ENCODE measurements around the gene SLC4A4. TPM values are rescaled to one million over a fixed set of nuclear protein-coding genes. Genes with fewer than 3 reads are reported as not detected.

Gene SLC4A4
- total RNA-seq, 2 donors from 2014 or later = 3.1 to 6.3 TPM

- no peaks in the 10 kb centered on the region for H3K36me3 Mint-ChIP-seq
- peaks cover 0 to 3% of the 10 kb centered on the region in 2 donors for H3K4me1 Mint-ChIP-seq (ENCODE audit: low read depth in 2 of 2)
- H3K27ac Mint-ChIP-seq = no peak overlapping the region
- ATAC-seq (no peak), DNase-seq (ENCODE audit: low spot score) (no peak)
- H3K27me3 Mint-ChIP-seq = no peaks in the 10 kb centered on the region
- H3K9me3 Mint-ChIP-seq = no peaks in the 10 kb centered on the region
- no peak overlapping the region for H3K4me3 Mint-ChIP-seq
Measured at GRCh38 chr4:71369536-71369935, 30.7 kb downstream of the SLC4A4 start.

GRCh38 chr4:71375494-71375893, 36.7 kb downstream of the SLC4A4 start:
- ATAC-seq (no peak), DNase-seq (ENCODE audit: low spot score) (no peak)
- Mint-ChIP-seq H3K36me3 (no peaks in the 10 kb centered on the region), H3K27ac (no peak overlapping the region), H3K27me3 (no peaks in the 10 kb centered on the region), H3K9me3 (no peaks in the 10 kb centered on the region), H3K4me1 (ENCODE audit: low read depth in 2 of 2) (no peaks in the 10 kb centered on the region), H3K4me3 (no peak overlapping the region)

GRCh38 chr4:71377561-71377960, 38.7 kb downstream of the SLC4A4 start:
- Mint-ChIP-seq H3K27ac (no peak overlapping the region), H3K9me3 (no peaks in the 10 kb centered on the region), H3K27me3 (no peaks in the 10 kb centered on the region), H3K4me1 (ENCODE audit: low read depth in 2 of 2) (no peaks in the 10 kb centered on the region), H3K36me3 (no peaks in the 10 kb centered on the region), H3K4me3 (no peak overlapping the region)
- ATAC-seq = no peak
- no peak for DNase-seq (ENCODE audit: low spot score)

DNA sequence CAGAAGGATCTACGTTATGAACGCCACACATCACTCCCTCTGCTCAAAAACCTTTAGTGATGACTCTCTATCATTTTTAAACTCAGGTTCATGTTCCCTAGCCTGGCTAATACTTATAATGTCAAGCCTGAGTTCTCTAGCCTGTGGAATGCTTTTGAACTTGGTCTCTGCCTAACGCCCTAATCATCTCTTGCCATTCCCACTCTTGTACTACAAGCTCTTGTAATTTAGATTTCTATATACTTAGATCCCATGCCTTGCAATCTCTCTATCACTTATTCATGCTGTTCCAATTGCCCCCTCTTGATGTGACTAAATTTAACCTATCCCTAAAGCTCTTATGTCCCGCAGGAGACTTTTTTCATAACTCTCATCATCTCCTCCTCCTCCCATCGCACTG, 40.3 kb downstream of the SLC4A4 start:
- H3K4me1 Mint-ChIP-seq (ENCODE audit: low read depth in 2 of 2) = no peaks in the 10 kb centered on the region
- no peak for ATAC-seq
- no peaks in the 10 kb centered on the region for H3K9me3 Mint-ChIP-seq
- no peak overlapping the region for H3K4me3 Mint-ChIP-seq
- H3K27me3 Mint-ChIP-seq = no peaks in the 10 kb centered on the region
- no peak overlapping the region for H3K27ac Mint-ChIP-seq
- H3K36me3 Mint-ChIP-seq = no peaks in the 10 kb centered on the region
- DNase-seq (ENCODE audit: low spot score) = no peak

DNA sequence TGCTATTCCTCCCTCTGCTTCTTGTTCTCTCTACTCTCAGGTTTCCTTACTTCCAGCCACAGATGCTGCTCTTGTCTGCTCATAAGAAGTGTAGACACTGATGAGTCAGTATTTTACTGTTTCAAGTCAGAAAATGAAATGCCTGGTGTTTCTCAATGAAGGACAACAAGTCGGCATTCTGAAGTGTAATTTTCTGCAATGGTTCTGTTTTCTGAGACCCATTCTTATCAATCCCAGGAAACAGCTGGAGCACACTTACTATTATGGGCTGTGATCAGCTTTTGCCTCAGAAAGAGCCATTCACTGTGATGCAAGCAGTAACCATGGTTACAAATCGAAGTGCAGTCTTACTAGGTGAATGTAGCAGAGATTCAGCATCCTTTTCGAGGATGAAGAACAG, 42.0 kb downstream of the SLC4A4 start:
- H3K27me3 Mint-ChIP-seq = no peaks in the 10 kb centered on the region
- no peaks in the 10 kb centered on the region for H3K36me3 Mint-ChIP-seq
- H3K4me1 Mint-ChIP-seq (ENCODE audit: low read depth in 2 of 2) = no peaks in the 10 kb centered on the region

DNA sequence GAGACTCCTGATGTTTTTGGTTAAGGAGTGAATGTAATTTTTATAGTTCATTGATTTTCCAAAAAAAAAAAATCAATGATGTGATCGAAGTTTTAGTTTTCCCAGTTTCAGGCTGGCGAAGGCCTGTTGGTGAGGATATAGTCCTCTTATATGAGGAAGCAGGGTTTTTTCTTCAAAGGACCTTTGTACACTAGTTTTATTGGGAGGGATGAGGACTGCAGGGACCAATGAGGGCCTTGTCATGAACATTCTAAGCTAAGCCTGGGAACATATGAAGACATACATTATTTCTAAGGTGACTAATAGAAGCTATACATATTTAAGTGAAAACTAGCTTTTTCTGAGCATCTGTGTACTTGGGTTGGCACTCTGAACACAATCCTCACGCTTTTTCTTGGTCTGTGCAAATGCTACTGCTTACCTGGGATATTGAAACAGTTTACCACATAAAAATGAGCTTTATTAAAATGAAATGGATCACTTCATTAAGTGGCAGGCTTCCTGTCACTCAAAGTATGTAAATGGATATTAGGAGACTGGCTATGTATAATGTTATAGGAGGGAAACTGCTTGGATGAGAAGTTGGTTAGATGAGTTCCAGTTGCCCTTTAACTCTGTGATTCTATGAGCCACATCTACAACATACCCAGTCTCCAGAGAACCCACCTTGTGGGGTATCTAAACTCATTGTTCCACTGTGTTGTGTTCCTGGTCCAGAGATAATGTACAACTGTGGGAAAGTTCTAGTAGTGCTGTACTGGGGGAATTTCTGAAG, 43.5 kb downstream of the SLC4A4 start:
- no peak overlapping the region for H3K27ac Mint-ChIP-seq
- no peak overlapping the region for H3K4me3 Mint-ChIP-seq
- no peaks in the 10 kb centered on the region for H3K4me1 Mint-ChIP-seq (ENCODE audit: low read depth in 2 of 2)
- DNase-seq (ENCODE audit: low spot score) = no peak
- H3K27me3 Mint-ChIP-seq = no peaks in the 10 kb centered on the region
- no peaks in the 10 kb centered on the region for H3K9me3 Mint-ChIP-seq
- no peak for ATAC-seq
- no peaks in the 10 kb centered on the region for H3K36me3 Mint-ChIP-seq

More for the DNA sequence above, 42.0 kb downstream of the SLC4A4 start:
- Mint-ChIP-seq H3K9me3 (no peaks in the 10 kb centered on the region), H3K4me3 (no peak overlapping the region), H3K27ac (no peak overlapping the region)
- ATAC-seq = no peak
- DNase-seq (ENCODE audit: low spot score) = no peak

- no peaks in the 10 kb centered on the region for H3K27me3 Mint-ChIP-seq
- H3K36me3 Mint-ChIP-seq = no peaks in the 10 kb centered on the region
- H3K27ac Mint-ChIP-seq = no peak overlapping the region
Measured at GRCh38 chr4:71382900-71383560, 44.2 kb downstream of the SLC4A4 start.

DNA sequence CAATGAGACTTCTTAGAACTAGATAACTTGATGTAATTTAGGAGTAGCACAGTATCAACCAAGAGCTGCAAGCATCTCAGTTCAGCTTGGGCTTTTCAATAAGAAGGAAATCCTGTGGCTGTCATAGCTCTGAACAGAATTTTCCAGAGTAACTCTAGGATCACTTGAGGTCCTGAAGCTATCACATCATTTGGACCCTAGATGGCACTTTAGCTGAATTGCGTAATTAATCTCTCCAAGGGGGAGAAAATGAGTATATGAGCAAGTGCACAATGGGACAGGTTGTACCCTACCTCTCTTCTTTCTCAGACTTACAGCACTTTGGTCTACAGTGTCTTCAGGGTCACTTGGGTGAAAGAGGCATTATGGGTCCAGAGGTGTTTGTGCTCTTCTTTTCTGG, 45.2 kb downstream of the SLC4A4 start:
- Mint-ChIP-seq H3K9me3 (no peaks in the 10 kb centered on the region), H3K27me3 (no peaks in the 10 kb centered on the region), H3K4me3 (no peak overlapping the region), H3K36me3 (no peaks in the 10 kb centered on the region), H3K27ac (no peak overlapping the region), H3K4me1 (ENCODE audit: low read depth in 2 of 2) (no peaks in the 10 kb centered on the region)
- ATAC-seq (no peak), DNase-seq (ENCODE audit: low spot score) (no peak)

More at GRCh38 chr4:71382900-71383560, 44.2 kb downstream of the SLC4A4 start:
- no peaks in the 10 kb centered on the region for H3K9me3 Mint-ChIP-seq
- H3K4me1 Mint-ChIP-seq (ENCODE audit: low read depth in 2 of 2) = no peaks in the 10 kb centered on the region
- no peak overlapping the region for H3K4me3 Mint-ChIP-seq
- DNase-seq (ENCODE audit: low spot score) (no peak), ATAC-seq (no peak)

DNA sequence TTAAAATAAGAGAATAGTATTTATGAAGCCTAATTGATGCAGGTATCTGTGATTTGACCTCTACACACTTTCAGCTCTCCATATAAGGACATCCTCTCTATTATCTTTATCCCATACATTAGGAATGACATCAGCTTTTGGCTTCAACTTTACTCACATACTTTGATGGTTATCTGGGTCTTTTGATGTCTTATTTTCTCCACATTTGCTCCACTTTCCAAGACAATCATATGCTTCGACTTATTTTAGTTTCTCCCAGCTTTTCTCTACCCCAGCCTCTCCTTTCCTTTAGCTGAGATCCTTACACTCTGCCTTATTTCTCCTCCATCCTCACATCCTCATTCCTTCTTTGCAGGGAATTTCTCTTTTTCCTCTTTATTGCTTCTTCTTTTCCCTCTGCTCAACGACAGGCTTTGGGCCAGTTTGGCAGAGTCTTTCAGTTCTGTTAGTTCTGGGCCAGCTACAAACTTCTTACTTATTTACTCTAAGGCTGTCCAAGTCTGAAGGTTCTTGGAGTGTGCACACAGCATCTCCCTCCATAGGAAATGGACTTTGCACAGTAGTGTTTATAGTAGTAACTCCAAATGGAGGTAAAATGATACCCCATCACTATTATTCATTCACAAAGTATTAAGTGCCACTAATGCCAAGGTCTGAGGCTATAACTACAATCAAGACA, 50.5 kb downstream of the SLC4A4 start:
- DNase-seq (ENCODE audit: low spot score) (no peak), ATAC-seq (no peak)
- no peaks in the 10 kb centered on the region for H3K27me3 Mint-ChIP-seq
- H3K36me3 Mint-ChIP-seq = no peaks in the 10 kb centered on the region
- H3K27ac Mint-ChIP-seq = no peak overlapping the region
- no peak overlapping the region for H3K4me3 Mint-ChIP-seq
- peaks cover 0 to 3% of the 10 kb centered on the region in 2 donors for H3K4me1 Mint-ChIP-seq (ENCODE audit: low read depth in 2 of 2)
- no peaks in the 10 kb centered on the region for H3K9me3 Mint-ChIP-seq

GRCh38 chr4:71392109-71392508, 53.3 kb downstream of the SLC4A4 start:
- no peak for ATAC-seq
- Mint-ChIP-seq H3K36me3 (no peaks in the 10 kb centered on the region), H3K4me1 (ENCODE audit: low read depth in 2 of 2) (peaks cover 0 to 3% of the 10 kb centered on the region in 2 donors)

DNA sequence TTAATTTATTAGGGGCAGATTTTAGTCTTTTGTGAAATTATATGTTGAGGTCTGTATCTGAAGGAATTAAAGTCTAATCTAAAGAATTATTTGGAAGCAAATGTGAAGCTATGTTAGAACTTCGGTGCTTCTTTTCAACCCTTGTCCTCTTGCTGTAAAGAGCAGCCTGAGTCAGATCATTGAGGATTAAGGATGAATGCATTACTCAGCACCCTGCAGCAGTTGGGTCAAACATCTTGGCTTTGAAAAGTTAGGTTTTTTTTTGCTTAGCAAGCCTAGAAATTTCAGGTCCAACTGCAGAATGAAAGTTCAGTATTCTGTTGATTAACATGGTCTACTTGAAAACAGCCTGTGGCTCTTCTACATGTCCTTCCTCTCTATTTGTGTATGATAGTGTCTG, 57.6 kb downstream of the SLC4A4 start:
- Mint-ChIP-seq H3K9me3 (no peaks in the 10 kb centered on the region), H3K36me3 (no peaks in the 10 kb centered on the region), H3K4me3 (no peak overlapping the region), H3K27me3 (no peaks in the 10 kb centered on the region), H3K27ac (no peak overlapping the region), H3K4me1 (ENCODE audit: low read depth in 2 of 2) (no peaks in the 10 kb centered on the region)
- ATAC-seq (no peak), DNase-seq (ENCODE audit: low spot score) (no peak)

More at GRCh38 chr4:71392109-71392508, 53.3 kb downstream of the SLC4A4 start:
- no peak overlapping the region for H3K4me3 Mint-ChIP-seq
- H3K9me3 Mint-ChIP-seq = no peaks in the 10 kb centered on the region
- no peaks in the 10 kb centered on the region for H3K27me3 Mint-ChIP-seq
- H3K27ac Mint-ChIP-seq = no peak overlapping the region
- no peak for DNase-seq (ENCODE audit: low spot score)

GRCh38 chr4:71400810-71401209, 62.0 kb downstream of the SLC4A4 start:
- Mint-ChIP-seq H3K27ac (no peak overlapping the region), H3K27me3 (no peaks in the 10 kb centered on the region), H3K9me3 (no peaks in the 10 kb centered on the region), H3K4me3 (no peak overlapping the region), H3K4me1 (ENCODE audit: low read depth in 2 of 2) (peaks cover 1% of the 10 kb centered on the region in 2 donors), H3K36me3 (no peaks in the 10 kb centered on the region)
- ATAC-seq = no peak
- DNase-seq (ENCODE audit: low spot score) = no peak

GRCh38 chr4:71402616-71403015, 63.8 kb downstream of the SLC4A4 start:
- no peaks in the 10 kb centered on the region for H3K9me3 Mint-ChIP-seq
- DNase-seq (ENCODE audit: low spot score) (no peak), ATAC-seq (no peak)
- H3K27ac Mint-ChIP-seq = no peak overlapping the region
- no peaks in the 10 kb centered on the region for H3K27me3 Mint-ChIP-seq
- H3K36me3 Mint-ChIP-seq = no peaks in the 10 kb centered on the region
- H3K4me1 Mint-ChIP-seq (ENCODE audit: low read depth in 2 of 2) = peaks cover 11 to 12% of the 10 kb centered on the region in 2 donors
- H3K4me3 Mint-ChIP-seq = no peak overlapping the region

DNA sequence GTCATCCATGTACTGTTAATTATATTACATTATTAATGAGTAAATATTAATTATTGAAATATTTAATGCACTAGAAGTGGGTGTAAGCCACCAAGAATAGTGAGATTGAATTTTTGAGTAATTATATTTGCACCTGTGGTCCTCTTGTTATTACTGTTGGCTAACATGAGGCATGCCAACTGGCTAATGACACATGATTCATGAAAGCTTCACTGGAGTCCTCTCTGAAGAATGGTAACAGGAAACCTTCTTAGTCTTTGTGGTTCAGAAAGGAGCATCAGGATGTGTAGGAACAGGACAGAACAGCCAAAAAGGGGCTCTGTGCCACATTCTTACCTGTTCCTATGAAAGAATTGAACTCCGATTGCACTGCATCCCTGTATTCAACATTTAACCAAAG, 65.2 kb downstream of the SLC4A4 start:
- Mint-ChIP-seq H3K36me3 (peaks cover 8% of the 10 kb centered on the region), H3K4me3 (no peak overlapping the region), H3K4me1 (ENCODE audit: low read depth in 2 of 2) (peaks cover 11 to 12% of the 10 kb centered on the region in 2 donors), H3K27me3 (no peaks in the 10 kb centered on the region), H3K9me3 (peaks cover 7% of the 10 kb centered on the region), H3K27ac (no peak overlapping the region)
- DNase-seq (ENCODE audit: low spot score) (no peak), ATAC-seq (no peak)
